Measurements from ENCODE around the gene DDX59. TPM values are rescaled to one million over a fixed set of nuclear protein-coding genes. Genes with fewer than 3 reads are reported as not detected.
A peak's percentile ranks its signal among the peaks of the same experiment; 100 is the strongest.

DDX59 gene
- total and polyA plus RNA-seq, 10 of the 15 experiments (the other 5 are each of a cell fraction or from before 2014, with no cell fraction given), result 17.3 to 42.1 (median 23.6) TPM

DNA sequence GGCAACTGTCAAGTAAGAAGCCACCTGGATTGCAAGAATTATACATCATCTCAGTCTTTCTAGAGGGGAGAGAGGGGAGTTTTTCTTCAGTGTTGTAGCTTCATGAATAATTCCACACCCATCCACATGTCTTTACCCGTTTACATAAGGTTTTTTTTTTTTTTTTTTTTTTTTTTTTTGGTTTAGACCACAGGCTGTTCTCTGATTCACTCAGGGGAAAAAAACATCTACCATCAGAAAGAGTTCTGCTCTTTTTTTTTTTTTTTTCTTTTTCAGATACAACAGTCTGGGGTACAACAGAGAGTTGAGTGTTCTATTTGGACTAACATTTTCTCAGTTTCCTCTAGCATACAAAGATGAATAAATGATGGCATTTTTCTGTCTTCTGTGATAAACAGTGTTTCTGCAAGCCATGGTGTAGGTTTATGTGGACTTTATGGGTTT lies 44.3 kb downstream of the DDX59 start:
- Histone ChIP-seq H3K27ac (ENCODE audit: control insufficient read depth, insufficient read depth) (peak overlapping the region; percentile 80), H3K4me3 (0 out of 2 replicates have a peak overlapping the region, but pooled peaks have one; percentile 0), H3K27me3 (replicated peaks in 1 of 2; ENCODE audit: control insufficient read depth in 2 of 2, insufficient read depth in 2 of 2, low read length in 1 of 2) (no peaks in the 10 kb centered on the region), H3K4me2 (ENCODE audit: control insufficient read depth, insufficient read depth) (peak overlapping the region; percentile 63; the same call in 1 of the 2 replicates), H3K36me3 (ENCODE audit: control insufficient read depth in 2 of 2, insufficient read depth in 2 of 2, low read length in 1 of 2) (no peaks in the 10 kb centered on the region), H3K79me2 (ENCODE audit: control insufficient read depth, insufficient read depth, low read length) (peaks cover 2% of the 10 kb centered on the region), H2AFZ (ENCODE audit: control insufficient read depth, low read depth, low read length) (no peak overlapping the region), H3K9me3 (replicated peaks; ENCODE audit: control insufficient read depth, insufficient read depth, low read length) (no peaks in the 10 kb centered on the region), H4K20me1 (ENCODE audit: control insufficient read depth, insufficient read depth) (no peaks in the 10 kb centered on the region), H3K4me1 (ENCODE audit: control insufficient read depth, insufficient read depth, low read length) (peaks cover 46% of the 10 kb centered on the region), H3K9ac (ENCODE audit: control insufficient read depth, insufficient read depth, low read length) (no peak overlapping the region)
- RAD21 ChIA-PET (ENCODE audit: unreplicated experiment), result interaction anchor here (0.6 to 10.2 kb wide), 23 partner anchors 8 to 416 kb away, joined by 3 to 179 read pairs (median 4); partner anchors contain the start of genes CAMSAP2, DDX59 and INAVA
- ATAC-seq (peak; percentile 41), FAIRE-seq (peak; percentile 56), DNase-seq (ENCODE audit: low read depth, low spot score) (peak; percentile 74)
- intact Hi-C loops (cut with micrococcal nuclease; ENCODE audit: unreplicated experiment) (loop anchor here (1.0 to 5.0 kb wide), 6 partner anchors 43 to 347 kb away; no protein-coding TSS in a partner anchor), in situ Hi-C loops (cut with MboI) (no loop called here)
- SMC1A ChIA-PET (ENCODE audit: uncharacterized antibody, unreplicated experiment), result interaction anchor here (0.6 to 6.7 kb wide), 26 partner anchors 8 to 346 kb away, joined by 3 to 195 read pairs (median 4); partner anchors contain the start of gene DDX59
- BruUV-seq (replicated peaks), result no TSS peak
- CTCF ChIA-PET, result interaction anchor here (0.7 to 9.8 kb wide), 18 partner anchors 8 to 346 kb away, joined by 3 to 280 read pairs (median 4); partner anchors contain the start of gene DDX59
- POLR2A ChIA-PET, result interaction anchor here (0.5 to 2.0 kb wide), 12 partner anchors 8 to 610 kb away, joined by 3 to 11 read pairs (median 6); partner anchors contain the start of gene DDX59
- WGBS (ENCODE audit: insufficient coverage, insufficient replicate concordance, low lambda C conversion rate, missing lambda C conversion rate), result 0% methylated on average over 1 of the region's 1 CpG
- TF ChIP-seq SKIL (IDR thresholded peaks at IDR 0.05; ENCODE audit: low read depth, poor library complexity, severe bottlenecking), result peak; percentile 72
- TF ChIP-seq NFIC (IDR thresholded peaks at IDR 0.05; ENCODE audit: low read depth, low read length), result peak; percentile 92
- TF ChIP-seq DPF2 (IDR thresholded peaks at IDR 0.05), result no peak
- peak; percentile 80; the same call in 1 of the 2 replicates for TF ChIP-seq CBFB (IDR thresholded peaks at IDR 0.05; ENCODE audit: low read depth)
- no peak for TF ChIP-seq FOXK2 (IDR thresholded peaks at IDR 0.05)
- no peak for TF ChIP-seq E2F4 (IDR thresholded peaks at IDR 0.05; ENCODE audit: low read depth, low read length)
- TF ChIP-seq MTA2 (IDR thresholded peaks at IDR 0.05; ENCODE audit: low read depth), result peak; percentile 51; the same call in 1 of the 2 replicates
- peak; percentile 62; the same call in 1 of the 3 replicates for TF ChIP-seq POU2F2 (IDR thresholded peaks at IDR 0.05; ENCODE audit: borderline replicate concordance, low read depth, low read length)
- no peak for TF ChIP-seq ZBED1 (IDR thresholded peaks at IDR 0.05; ENCODE audit: borderline replicate concordance)
- no peak for TF ChIP-seq LARP7 (IDR thresholded peaks at IDR 0.05)
- no peak for TF ChIP-seq EZH2 (IDR thresholded peaks at IDR 0.05; ENCODE audit: borderline replicate concordance, control insufficient read depth, low read depth, low read length)
- TF ChIP-seq BHLHE40 (IDR thresholded peaks at IDR 0.05; ENCODE audit: borderline replicate concordance in 1 of 2, low read depth in 2 of 2, low read length in 1 of 2), result peak in 1 of 2 experiments; percentile 36; a peak in 1 of 4 replicates
- TF ChIP-seq KLF5 (IDR thresholded peaks at IDR 0.05; ENCODE audit: partially characterized antibody), result no peak
- TF ChIP-seq, protein P1, sequence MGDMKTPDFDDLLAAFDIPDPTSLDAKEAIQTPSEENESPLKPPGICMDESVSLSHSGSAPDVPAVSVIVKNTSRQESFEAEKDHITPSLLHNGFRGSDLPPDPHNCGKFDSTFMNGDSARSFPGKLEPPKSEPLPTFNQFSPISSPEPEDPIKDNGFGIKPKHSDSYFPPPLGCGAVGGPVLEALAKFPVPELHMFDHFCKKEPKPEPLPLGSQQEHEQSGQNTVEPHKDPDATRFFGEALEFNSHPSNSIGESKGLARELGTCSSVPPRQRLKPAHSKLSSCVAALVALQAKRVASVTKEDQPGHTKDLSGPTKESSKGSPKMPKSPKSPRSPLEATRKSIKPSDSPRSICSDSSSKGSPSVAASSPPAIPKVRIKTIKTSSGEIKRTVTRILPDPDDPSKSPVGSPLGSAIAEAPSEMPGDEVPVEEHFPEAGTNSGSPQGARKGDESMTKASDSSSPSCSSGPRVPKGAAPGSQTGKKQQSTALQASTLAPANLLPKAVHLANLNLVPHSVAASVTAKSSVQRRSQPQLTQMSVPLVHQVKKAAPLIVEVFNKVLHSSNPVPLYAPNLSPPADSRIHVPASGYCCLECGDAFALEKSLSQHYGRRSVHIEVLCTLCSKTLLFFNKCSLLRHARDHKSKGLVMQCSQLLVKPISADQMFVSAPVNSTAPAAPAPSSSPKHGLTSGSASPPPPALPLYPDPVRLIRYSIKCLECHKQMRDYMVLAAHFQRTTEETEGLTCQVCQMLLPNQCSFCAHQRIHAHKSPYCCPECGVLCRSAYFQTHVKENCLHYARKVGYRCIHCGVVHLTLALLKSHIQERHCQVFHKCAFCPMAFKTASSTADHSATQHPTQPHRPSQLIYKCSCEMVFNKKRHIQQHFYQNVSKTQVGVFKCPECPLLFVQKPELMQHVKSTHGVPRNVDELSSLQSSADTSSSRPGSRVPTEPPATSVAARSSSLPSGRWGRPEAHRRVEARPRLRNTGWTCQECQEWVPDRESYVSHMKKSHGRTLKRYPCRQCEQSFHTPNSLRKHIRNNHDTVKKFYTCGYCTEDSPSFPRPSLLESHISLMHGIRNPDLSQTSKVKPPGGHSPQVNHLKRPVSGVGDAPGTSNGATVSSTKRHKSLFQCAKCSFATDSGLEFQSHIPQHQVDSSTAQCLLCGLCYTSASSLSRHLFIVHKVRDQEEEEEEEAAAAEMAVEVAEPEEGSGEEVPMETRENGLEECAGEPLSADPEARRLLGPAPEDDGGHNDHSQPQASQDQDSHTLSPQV (IDR thresholded peaks at IDR 0.05), result no peak
- no peak for TF ChIP-seq BMI1 (IDR thresholded peaks at IDR 0.05; ENCODE audit: borderline replicate concordance)

All from GM12878 (cell line).